PC-9 (cell line): ENCODE data around the gene SP6. TPM values are rescaled to one million over a fixed set of nuclear protein-coding genes. Genes with fewer than 3 reads are reported as not detected.

Experiments
- BruUV-seq: library from RNA; stranded (reverse); fragments of 400-500 nt; replicated peaks from 2 replicates; lab custom pipeline; 2021; lab: Mats Ljungman, UMichigan
- CTCF ChIA-PET: fragments of 300-600 bp; sonication (Branson Sonifier 250); formaldehyde crosslinking; loops from one replicate; lab custom pipeline; 2022; ENCODE audit warnings: antibody characterized with exemption; lab: Charles Lee
- POLR2A ChIA-PET: fragments of 300-600 bp; sonication (Branson Sonifier 250); formaldehyde crosslinking; loops from one replicate; lab custom pipeline; 2022; ENCODE audit warnings: antibody characterized with exemption; ENCODE audit not compliant: unreplicated experiment; lab: Charles Lee
- DNase-seq, 2 experiments: peaks; one replicate each; pipeline versions ENCODE4 v3.0.0 to v3.0.0-alpha.2; 2015 to 2022; ENCODE audit warnings: mixed read lengths in 1 of 2
- H2AFZ ChIP-seq: fragments of 200-600 bp; sonication (generic); 2 replicates; pipeline ENCODE4 v1.8.1; 2017; ENCODE audit warnings: antibody characterized with exemption
- H3F3A ChIP-seq: fragments of 200-600 bp; sonication (generic); 2 replicates; pipeline ENCODE4 v1.8.1; 2017; ENCODE audit warnings: antibody characterized with exemption, mild to moderate bottlenecking, low read depth; ENCODE audit not compliant: insufficient read depth
- H3K27ac ChIP-seq: fragments of 200-600 bp; sonication (generic); 2 replicates; pipeline ENCODE4 v1.6.1; 2016; ENCODE audit warnings: mixed run types
- H3K27me3 ChIP-seq: fragments of 200-600 bp; sonication (generic); 2 replicates; pipeline ENCODE4 v1.6.1; 2016; ENCODE audit warnings: low read depth, mixed run types; ENCODE audit not compliant: insufficient read depth
- H3K36me3 ChIP-seq: fragments of 200-600 bp; sonication (generic); 2 replicates; pipeline ENCODE4 v1.6.1; 2016; ENCODE audit warnings: low read depth, mixed run types
- H3K4me1 ChIP-seq: fragments of 200-600 bp; sonication (generic); replicated peaks from 2 replicates; pipeline ENCODE4 v1.6.1; 2016; ENCODE audit warnings: mixed run types; ENCODE audit not compliant: insufficient read depth
- H3K4me2 ChIP-seq: fragments of 200-600 bp; sonication (generic); 2 replicates; pipeline ENCODE4 v1.6.1; 2017; ENCODE audit warnings: mixed run types
- H3K4me3 ChIP-seq: fragments of 200-600 bp; sonication (generic); 2 replicates; pipeline ENCODE4 v1.6.1; 2016; ENCODE audit warnings: mixed run types
- H3K79me2 ChIP-seq: fragments of 200-600 bp; sonication (generic); 2 replicates; pipeline ENCODE4 v1.6.1; 2017; ENCODE audit warnings: low read depth, mixed run types
- H3K9me2 ChIP-seq: fragments of 200-600 bp; sonication (generic); 2 replicates; pipeline ENCODE4 v1.8.1; 2017; ENCODE audit warnings: mild to moderate bottlenecking; ENCODE audit not compliant: insufficient read depth
- H3K9me3 ChIP-seq: fragments of 200-600 bp; sonication (generic); 2 replicates; pipeline ENCODE4 v1.8.1; 2016; ENCODE audit warnings: low read depth; ENCODE audit not compliant: insufficient read depth
- H4K20me1 ChIP-seq: fragments of 200-600 bp; sonication (generic); 2 replicates; pipeline ENCODE4 v1.8.1; 2017; ENCODE audit not compliant: insufficient read depth
- CTCF ChIP-seq: fragments of 200-600 bp; sonication (generic); conservative IDR thresholded peaks from 2 replicates; pipeline ENCODE4 v1.6.1; 2017; ENCODE audit warnings: mixed run types, antibody characterized with exemption, mild to moderate bottlenecking, moderate library complexity
- EZH2 ChIP-seq: fragments of 200-600 bp; sonication (generic); IDR thresholded peaks from 2 replicates; pipeline ENCODE4 v1.8.0; 2017; ENCODE audit warnings: antibody characterized with exemption, low read depth
- intact Hi-C: fragments of 100-400 bp; cut with micrococcal nuclease; formaldehyde crosslinking; loops from one replicate; pipeline ENCODE4 v1.10.0; 2022; ENCODE audit not compliant: unreplicated experiment
- total RNA-seq: library from RNA; stranded (reverse); gene quantifications from 2 replicates; pipeline ENCODE4 v1.2.3, GENCODE V29; 2021

SP6 gene
- total RNA-seq, 1 experiment from 2014 or later = 13.3 TPM

DNA sequence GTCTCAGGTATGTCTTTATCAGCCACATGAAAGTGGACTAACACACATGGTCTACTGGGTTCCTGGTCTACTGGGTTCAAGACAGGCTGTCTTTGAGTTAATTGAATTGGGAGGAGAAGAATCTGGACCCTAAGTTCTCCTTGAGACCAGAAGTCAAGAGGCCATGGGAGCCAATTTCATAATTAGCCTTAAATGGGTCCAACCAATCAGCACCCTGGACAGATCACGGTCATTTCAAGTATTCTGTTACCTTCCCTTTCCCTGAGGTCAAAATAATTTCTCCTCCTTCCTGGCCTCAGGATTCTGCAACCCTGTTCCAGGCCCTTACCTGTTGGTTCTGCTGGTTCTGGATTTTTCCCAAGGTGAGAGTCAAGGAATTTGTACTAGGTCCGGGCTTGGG lies 53.2 kb downstream of the SP6 start:
- no peaks in the 10 kb centered on the region for H3K4me1 ChIP-seq
- no peaks in the 10 kb centered on the region; the same call in 1 of the 2 replicates for H4K20me1 ChIP-seq
- intact Hi-C loops = loop anchor here (2.0 kb wide), 1 partner anchor 33 kb away; no protein-coding TSS in a partner anchor
- ChIA-PET POLR2A (no interaction called here), CTCF (no interaction called here)
- BruUV-seq = no TSS peak
- no peak overlapping the region for H3K4me2 ChIP-seq
- DNase-seq = no peak
- no peak overlapping the region for H2AFZ ChIP-seq
- no peaks in the 10 kb centered on the region for H3K9me2 ChIP-seq
- H3K36me3 ChIP-seq = no peaks in the 10 kb centered on the region
- H3K27ac ChIP-seq = no peak overlapping the region
- H3F3A ChIP-seq = 0 out of 2 replicates have a peak, but pooled peaks cover under 1% of the 10 kb centered on the region
- no peaks in the 10 kb centered on the region for H3K79me2 ChIP-seq
- H3K4me3 ChIP-seq = no peak overlapping the region
- TF ChIP-seq CTCF = no peak
- no peak for TF ChIP-seq EZH2
- peaks cover 47% of the 10 kb centered on the region for H3K27me3 ChIP-seq
- no peaks in the 10 kb centered on the region for H3K9me3 ChIP-seq

Other genes with a start within 250 kb of the SP6 start
- 305 and 306 TPM in 2 replicates for gene KPNB1, start 201.2 kb downstream of the SP6 start, total RNA-seq
- 3.3 and 4.9 TPM in 2 replicates for gene TBKBP1, start 157.0 kb downstream of the SP6 start, total RNA-seq
- not detected in 2 replicates for gene TBX21, start 117.9 kb downstream of the SP6 start, total RNA-seq
- 32.2 and 35.9 TPM in 2 replicates for gene OSBPL7, start 29.4 kb downstream of the SP6 start, total RNA-seq
- 50.1 and 63.8 TPM in 2 replicates for gene MRPL10, start 19.6 kb downstream of the SP6 start, total RNA-seq
- gene LRRC46, start 19.5 kb downstream of the SP6 start, total RNA-seq = 1.5 and 1.9 TPM in 2 replicates
- 31.7 and 43.9 TPM in 2 replicates for gene SCRN2, start 9.9 kb downstream of the SP6 start, total RNA-seq
- 13.5 and 18.0 TPM in 2 replicates for gene SP2, start 45.1 kb upstream of the SP6 start, total RNA-seq
- gene PNPO, start 90.4 kb upstream of the SP6 start, total RNA-seq = 40.2 and 44.1 TPM in 2 replicates
- gene PRR15L, start 106.7 kb upstream of the SP6 start, total RNA-seq = 5.3 and 6.2 TPM in 2 replicates
- 147 and 195 TPM in 2 replicates for gene CDK5RAP3, start 120.0 kb upstream of the SP6 start, total RNA-seq
- 2.6 and 2.7 TPM in 2 replicates for gene COPZ2, start 186.6 kb upstream of the SP6 start, total RNA-seq
- 85.5 and 91.7 TPM in 2 replicates for gene NFE2L1, start 197.2 kb upstream of the SP6 start, total RNA-seq